C4-2B (cell line): ENCODE data around the gene ILDR1.
"Not testable (repeated sequence)": the region's sequence is repeated elsewhere in the genome, so short reads cannot be mapped to it uniquely, and the experiment has no call there.

Source experiments
- H3K27ac ChIP-seq: fragments of 450-650 bp; 2 replicates; pipeline ENCODE4 v1.5.1; 2017
- CTCF ChIP-seq: fragments of 450-650 bp; conservative IDR thresholded peaks from 2 replicates; pipeline ENCODE4 v1.5.1; 2017; ENCODE audit warnings: mild to moderate bottlenecking
- ZFX ChIP-seq: fragments of 450-650 bp; IDR thresholded peaks from 2 replicates; pipeline ENCODE4 v1.6.1; 2017

The ILDR1 gene

DNA sequence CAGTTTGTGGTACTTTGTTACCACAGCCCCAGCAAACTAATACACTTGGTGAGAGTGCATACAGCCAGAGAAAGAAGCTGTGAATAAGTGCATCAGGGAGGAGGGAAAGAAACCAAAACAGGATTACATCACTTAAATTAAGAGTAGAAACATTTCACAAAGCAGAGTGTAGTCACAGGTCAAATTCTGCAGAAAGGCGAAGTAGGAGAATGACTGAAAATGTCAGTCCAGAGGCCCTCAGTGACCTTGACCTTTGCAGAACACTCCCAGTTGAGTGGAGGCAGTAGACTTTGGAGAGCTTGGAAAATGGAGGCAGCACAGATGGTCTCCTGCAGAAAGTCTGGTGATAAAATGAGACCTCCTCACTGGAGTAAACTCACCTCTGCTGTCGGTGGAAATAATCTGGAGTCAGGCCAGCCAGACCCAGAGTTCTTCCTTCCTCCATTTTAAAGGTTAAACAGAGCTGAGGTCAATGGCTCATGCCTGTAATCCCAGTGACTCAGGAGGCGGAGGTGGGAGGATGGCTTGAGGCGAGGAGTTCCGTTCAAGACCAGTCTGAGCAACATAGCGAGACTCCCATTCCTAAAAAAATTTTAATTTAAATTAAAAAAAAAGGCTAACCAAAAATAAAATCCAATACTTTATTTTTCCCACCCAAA, 38.1 kb upstream of the ILDR1 start:
- TF ChIP-seq CTCF: no peak
- TF ChIP-seq ZFX: no peak
- H3K27ac ChIP-seq: no peak overlapping the region

GRCh38 chr3:122058294-122058693, 36.2 kb upstream of the ILDR1 start:
- TF ChIP-seq ZFX: no peak
- TF ChIP-seq CTCF: no peak
- H3K27ac ChIP-seq: no peak overlapping the region

GRCh38 chr3:122057671-122058070, 35.6 kb upstream of the ILDR1 start:
- TF ChIP-seq ZFX (no peak), CTCF (no peak)
- no peak overlapping the region for H3K27ac ChIP-seq

DNA sequence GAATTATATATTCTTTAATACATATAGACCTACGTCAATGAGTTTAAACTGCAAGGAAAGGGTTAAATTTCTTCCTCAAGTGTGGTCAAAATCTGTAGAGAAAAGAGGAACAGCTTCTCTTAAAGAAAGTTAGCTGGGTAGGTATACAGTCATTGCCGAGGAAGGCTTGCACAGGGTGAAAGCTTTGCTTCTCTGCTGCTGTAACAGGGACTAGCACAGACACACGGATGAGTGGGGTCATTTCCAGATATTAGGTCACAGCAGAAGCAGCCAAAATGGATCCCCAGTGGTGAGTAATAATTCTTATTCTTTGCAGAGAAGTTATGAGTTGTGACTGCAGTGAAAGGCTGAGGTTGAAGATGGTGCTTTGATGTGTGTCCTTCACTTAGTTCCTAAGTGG, 33.2 kb upstream of the ILDR1 start, which contains the start of gene CD86:
Gene CD86 (plus strand): TSS at position 148 of the 400 bp plus-strand sequence. CDS start 128 bp downstream, at position 276.
- TF ChIP-seq ZFX (no peak), CTCF (no peak)
- H3K27ac ChIP-seq: no peak within 1 kb of the TSS

GRCh38 chr3:122052968-122053367, 30.9 kb upstream of the ILDR1 start:
- TF ChIP-seq ZFX (no peak), CTCF (no peak)
- H3K27ac ChIP-seq: no peak overlapping the region

GRCh38 chr3:122047773-122048172, 25.7 kb upstream of the ILDR1 start:
- not testable (repeated sequence) for H3K27ac ChIP-seq

- not testable (repeated sequence) for H3K27ac ChIP-seq
Observed at GRCh38 chr3:122047296-122047695, 25.2 kb upstream of the ILDR1 start.

GRCh38 chr3:122033023-122033422, 11.0 kb upstream of the ILDR1 start:
- H3K27ac ChIP-seq: no peak overlapping the region
- TF ChIP-seq ZFX: no peak
- no peak for TF ChIP-seq CTCF
